Peyer's patch (tissue), 4 donors: ENCODE results near the gene AURKB.

Source experiments
- CTCF ChIP-seq, 6 experiments: fragments of 450-650 bp in 4 of 6; fragments of 200-600 bp in 2 of 6; sonication (generic) in 1 of 6; IDR thresholded peaks; one replicate each; pipeline ENCODE4 v1.5.1; 2017 to 2019; ENCODE audit warnings: antibody characterized with exemption in 6 of 6, mild to moderate bottlenecking in 3 of 6, moderate library complexity in 1 of 6
- POLR2A ChIP-seq, 2 donors: fragments of 450-650 bp; IDR thresholded peaks; one replicate each; pipeline ENCODE4 v1.5.1; 2017; ENCODE audit warnings: antibody characterized with exemption in 2 of 2, mild to moderate bottlenecking in 2 of 2, moderate library complexity in 2 of 2

GRCh38 chr17:8244768-8245167 lies 34.4 kb upstream of the AURKB start:
- TF ChIP-seq CTCF (IDR thresholded peaks at IDR 0.05) (no peak), POLR2A (IDR thresholded peaks at IDR 0.05) (no peak)
